RCC 7860 (cell line): Measurements from ENCODE around the gene UBQLN1.

Source experiments
- DNase-seq: peaks from one replicate; pipeline ENCODE4 v3.0.0-alpha.2; 2015; ENCODE audit warnings: low spot score
- FAIRE-seq: peaks from 2 replicates; lab custom pipeline; 2012; peaks lifted over from hg19 to GRCh38; lab: Jason Lieb, UNC

The UBQLN1 gene

GRCh38 chr9:83691492-83691891 is 16.3 kb downstream of the UBQLN1 start:
- FAIRE-seq: no peak
- DNase-seq: no peak

DNA sequence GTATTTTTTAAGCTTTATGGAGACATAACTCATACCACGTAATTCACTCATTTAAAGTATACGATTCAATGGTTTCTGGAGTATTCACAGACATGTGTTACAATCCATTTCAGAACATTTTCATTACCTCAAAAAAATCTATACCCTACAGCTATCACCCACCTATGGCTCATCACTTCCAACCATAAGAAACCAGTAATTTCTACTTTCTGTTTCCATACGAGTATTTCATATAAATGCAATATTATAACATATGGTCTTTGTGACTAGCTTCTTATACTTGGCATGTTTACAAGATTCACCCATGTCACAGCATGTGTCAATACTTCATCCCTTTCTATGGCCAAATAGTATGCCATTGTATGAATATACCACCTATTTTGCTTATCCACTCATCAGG is 18.8 kb downstream of the UBQLN1 start:
- FAIRE-seq (no peak), DNase-seq (no peak)

GRCh38 chr9:83681490-83681889 is 26.3 kb downstream of the UBQLN1 start:
- DNase-seq: no peak
- no peak for FAIRE-seq

GRCh38 chr9:83680233-83680632 is 27.5 kb downstream of the UBQLN1 start:
- peak; percentile 44 for FAIRE-seq
- DNase-seq: no peak

DNA sequence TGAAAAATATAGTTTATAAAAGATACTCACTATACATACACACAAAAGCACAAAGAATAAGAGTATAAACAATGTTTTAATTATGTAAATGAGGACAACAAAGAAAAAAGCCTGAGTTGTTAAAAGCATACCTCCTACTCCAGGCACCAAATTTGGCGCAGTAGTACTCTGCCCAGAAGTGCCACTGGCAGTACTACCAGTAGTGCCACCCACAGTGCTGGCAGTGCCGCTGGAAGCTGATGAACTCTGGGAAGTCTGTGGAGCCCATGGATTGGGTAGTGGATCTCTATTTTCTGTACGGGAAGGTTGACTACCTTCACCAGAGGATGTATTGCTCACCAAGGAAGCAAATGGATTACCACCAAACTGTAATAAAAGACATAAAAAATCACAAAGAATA is 30.2 kb downstream of the UBQLN1 start:
- FAIRE-seq (no peak), DNase-seq (no peak)

DNA sequence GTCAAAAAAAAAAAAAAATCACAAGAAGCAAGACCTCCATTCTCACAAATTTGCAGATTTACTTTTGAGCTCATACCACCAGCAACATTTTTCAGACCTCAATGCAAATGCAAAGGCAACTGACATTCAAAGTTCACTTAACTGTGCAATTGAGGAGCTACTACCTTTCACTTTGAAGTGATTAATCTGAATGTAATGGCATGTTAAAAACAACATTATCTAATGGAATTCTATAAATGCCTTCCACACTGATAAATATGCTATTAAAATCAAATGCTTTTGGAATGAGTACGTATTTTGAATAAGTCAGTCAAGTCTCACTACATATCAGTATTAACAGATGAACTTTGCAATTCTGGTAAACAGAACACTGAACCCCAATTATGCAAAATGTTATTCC is 32.3 kb downstream of the UBQLN1 start:
- FAIRE-seq (no peak), DNase-seq (no peak)

- FAIRE-seq (no peak), DNase-seq (no peak)
These were observed 36.3 kb downstream of the UBQLN1 start for GRCh38 chr9:83671451-83671850.

- DNase-seq: no peak
- FAIRE-seq: no peak
These were observed 37.4 kb downstream of the UBQLN1 start for GRCh38 chr9:83670381-83670780.

- no peak for FAIRE-seq
These were observed 38.7 kb downstream of the UBQLN1 start for GRCh38 chr9:83669067-83669466.

DNA sequence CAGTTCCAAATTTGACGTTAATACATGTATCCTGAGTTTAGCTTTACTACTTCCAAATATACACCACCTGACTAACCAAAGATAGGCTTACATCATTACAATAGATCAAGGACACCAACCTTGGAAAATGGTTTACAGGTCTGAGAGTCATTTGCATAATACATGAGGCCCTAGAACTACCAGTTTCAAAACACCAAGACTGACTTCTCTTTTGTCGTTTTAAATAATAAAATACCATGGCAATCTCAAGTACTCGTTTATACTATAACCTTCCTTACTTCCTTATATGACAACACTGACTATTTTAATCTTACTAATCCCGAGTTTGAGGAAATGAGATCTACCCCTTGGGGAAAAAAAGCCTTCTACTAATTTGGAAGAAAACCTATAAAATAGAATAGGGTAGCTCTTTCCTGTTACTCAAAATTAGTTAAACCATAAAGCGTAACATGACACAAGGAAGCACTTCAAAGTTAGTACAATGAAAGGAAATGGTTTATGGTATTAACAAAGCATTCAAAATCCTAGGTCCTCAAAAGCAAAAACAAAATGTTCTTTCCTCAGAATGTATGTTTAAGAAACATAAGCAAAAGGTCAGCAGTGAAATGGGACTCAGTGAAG is 42.1 kb downstream of the UBQLN1 start:
- DNase-seq: no peak
- no peak for FAIRE-seq

More at GRCh38 chr9:83669067-83669466, 38.7 kb downstream of the UBQLN1 start:
- no peak for DNase-seq

DNA sequence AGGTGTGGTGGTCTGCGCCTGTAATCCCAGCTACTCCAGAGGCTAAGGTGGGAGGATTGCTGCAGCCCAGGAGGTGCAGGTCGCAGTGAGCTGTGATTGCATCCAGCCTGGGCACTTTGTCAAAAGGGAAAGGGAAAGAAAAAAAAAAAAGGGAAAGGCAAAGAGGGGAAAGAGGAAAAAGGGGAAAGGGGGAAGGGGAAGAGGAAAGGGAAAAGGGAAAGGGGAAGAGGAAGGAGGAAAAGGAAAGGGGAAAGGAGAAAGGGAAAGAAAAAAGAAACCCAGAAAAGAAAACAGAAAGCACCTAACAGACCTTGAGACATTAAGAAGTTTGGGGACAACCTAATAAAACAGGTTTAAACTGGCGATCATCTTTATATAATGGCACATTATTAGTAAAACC is 44.8 kb downstream of the UBQLN1 start:
- FAIRE-seq (no peak), DNase-seq (no peak)

- DNase-seq (no peak), FAIRE-seq (no peak)
These were observed 50.8 kb downstream of the UBQLN1 start for GRCh38 chr9:83656952-83657351.

- DNase-seq (no peak), FAIRE-seq (no peak)
These were observed 51.6 kb downstream of the UBQLN1 start for GRCh38 chr9:83656032-83656680.

DNA sequence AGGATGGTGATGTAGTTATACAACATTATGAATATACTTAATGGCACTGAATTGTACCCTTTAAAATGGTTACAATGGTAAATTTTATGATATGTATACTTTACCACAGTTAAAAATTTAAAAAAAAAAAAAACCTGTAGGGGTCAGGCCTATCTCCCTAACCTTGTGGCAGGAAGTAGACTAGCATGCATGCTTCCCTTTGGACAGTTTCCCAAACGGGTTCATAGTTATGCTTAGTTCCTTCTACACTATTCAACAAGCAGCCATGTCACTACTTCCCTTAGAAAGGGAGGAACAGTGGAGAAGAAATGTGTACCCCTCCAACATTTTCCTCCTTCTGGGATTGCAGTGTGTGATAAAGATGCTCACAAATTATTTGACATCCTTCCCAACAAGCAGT is 52.3 kb downstream of the UBQLN1 start:
- no peak for DNase-seq

DNA sequence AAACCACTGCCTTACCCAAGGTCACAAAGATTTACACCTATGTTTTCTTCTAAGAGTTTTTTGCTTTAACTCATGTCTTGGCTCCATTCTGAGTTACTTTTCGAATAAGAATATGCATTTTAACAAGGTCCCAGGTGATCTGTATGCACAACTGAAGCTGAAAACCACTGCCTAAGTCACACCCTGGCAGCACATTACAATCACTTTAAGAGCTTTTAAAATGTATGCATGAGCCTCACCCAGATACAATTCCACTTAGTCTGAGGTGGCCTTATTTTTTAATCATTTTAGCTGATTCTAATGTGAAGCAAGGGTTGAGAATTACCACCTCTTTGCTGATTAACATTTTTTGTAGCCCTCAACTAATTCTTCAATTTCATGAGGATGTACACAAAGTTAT is 55.3 kb downstream of the UBQLN1 start:
- DNase-seq (no peak), FAIRE-seq (no peak)

More for the DNA sequence above, 52.3 kb downstream of the UBQLN1 start:
- no peak for FAIRE-seq

DNA sequence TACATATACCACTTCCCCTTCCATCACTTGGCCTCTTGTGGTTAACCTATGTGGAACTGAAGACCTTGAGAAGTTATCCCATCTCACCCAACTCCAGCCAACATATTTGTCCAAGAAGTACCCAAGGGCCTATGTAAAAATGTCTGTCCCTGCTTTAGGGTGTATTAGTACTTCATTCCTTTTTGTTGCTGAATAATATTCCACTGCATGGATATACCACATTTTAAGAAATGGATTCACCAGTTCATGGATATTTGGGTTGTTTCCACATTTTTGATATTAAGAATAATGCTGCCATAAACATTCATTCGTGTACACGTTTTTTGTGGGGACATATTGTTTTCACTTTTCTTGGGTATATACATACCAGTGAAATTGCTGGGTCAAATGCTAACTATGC is 56.2 kb downstream of the UBQLN1 start:
- FAIRE-seq (no peak), DNase-seq (no peak)

DNA sequence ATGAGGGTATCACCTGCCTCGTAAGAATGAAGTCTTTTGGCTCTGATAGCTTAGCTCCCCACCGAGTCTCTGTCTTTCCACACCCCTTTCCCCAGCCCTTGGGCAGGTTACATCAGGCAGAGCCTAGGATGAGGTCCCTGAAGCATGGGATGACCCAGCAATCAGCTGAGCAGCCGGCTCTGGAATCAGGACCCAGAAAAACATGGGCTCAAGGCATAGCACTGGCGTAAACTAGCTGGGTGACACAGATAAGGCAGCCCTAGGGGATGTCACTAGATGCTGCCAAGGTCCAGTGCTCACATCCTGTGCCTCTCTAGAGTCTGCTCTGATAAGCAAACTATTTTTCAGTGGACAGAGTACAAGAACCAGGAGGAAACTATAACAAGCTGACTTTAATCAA is 58.2 kb downstream of the UBQLN1 start:
- DNase-seq: no peak

GRCh38 chr9:83649080-83649479 is 58.7 kb downstream of the UBQLN1 start:
- DNase-seq (peak; percentile 34), FAIRE-seq (no peak)

More for the DNA sequence above, 58.2 kb downstream of the UBQLN1 start:
- no peak for FAIRE-seq

DNA sequence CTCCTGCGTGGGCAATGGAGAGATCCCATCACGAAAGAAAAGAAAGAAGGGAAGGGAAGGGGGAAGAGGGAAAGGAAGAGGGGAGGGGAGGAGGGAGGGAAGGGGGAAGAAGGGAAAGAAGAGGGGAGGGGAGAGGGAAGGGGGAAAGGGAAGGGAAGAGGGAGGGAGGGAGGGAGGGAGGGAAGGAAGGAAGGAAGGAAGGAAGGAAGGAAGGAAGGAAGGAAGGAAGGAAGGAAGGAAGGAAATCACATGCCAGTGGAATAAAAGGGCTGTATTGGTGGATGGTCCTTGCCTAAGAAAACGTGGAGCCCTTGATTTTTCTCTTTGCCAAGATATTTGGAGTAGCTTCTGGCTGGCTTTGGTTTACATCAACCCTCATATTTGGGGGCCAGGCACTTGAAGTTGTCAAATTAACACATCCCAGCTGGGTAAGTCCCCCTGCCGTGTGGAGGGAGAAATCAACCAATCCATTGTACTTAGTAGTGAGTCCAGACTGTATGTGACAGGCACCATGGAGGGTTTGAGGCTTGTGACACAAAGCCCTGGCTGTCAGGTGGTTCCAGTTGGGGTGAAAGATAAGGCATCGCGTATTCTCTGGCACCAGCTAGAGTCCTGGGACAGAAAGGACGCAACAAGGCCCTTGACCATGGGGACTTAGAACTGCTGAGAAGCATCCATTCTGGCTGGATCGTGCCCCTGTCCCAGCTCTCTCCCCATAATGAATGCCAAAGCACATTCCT is 61.1 kb downstream of the UBQLN1 start:
- no peak for FAIRE-seq
- no peak for DNase-seq

GRCh38 chr9:83642793-83643192 is 65.0 kb downstream of the UBQLN1 start:
- FAIRE-seq: no peak
- no peak for DNase-seq

DNA sequence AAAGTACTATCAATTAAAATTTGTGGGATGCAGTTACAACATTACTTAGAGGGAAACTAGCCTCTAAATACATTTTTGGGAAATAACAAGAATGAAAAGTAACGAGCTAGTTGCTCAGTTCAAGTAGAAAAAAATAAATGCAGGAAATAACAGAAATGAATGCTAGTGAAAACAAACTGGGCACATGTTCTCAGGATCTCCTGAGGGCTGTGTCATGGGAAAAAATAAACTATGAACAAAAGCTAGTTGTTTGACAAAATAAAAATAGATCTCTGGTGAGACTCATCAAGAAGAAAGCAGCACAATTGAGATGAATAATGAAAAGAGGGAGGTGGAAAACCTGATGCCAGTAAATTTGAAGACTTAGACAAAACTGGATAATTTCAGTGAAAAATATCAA is 68.5 kb downstream of the UBQLN1 start:
- no peak for DNase-seq
- no peak for FAIRE-seq

GRCh38 chr9:83637389-83637788 is 70.4 kb downstream of the UBQLN1 start:
- no peak for DNase-seq

More at GRCh38 chr9:83637389-83637788, 70.4 kb downstream of the UBQLN1 start:
- no peak for FAIRE-seq
